Gastrocnemius medialis (tissue), 4 donors: Measurements from ENCODE around the gene HACL1.
"Not testable (repeated sequence)": the region's sequence is repeated elsewhere in the genome, so short reads cannot be mapped to it uniquely, and the experiment has no call there.

Experiments used
- CTCF ChIP-seq, 5 experiments: fragments of 450-650 bp in 3 of 5; fragments of 200-600 bp in 2 of 5; sonication (generic) in 2 of 5; IDR thresholded peaks in 4 of 5; conservative IDR thresholded peaks in 1 of 5; 1 replicate in 4 of 5; 2 replicates in 1 of 5; pipeline ENCODE4 v1.5.1; 2016 to 2019; ENCODE audit warnings: antibody characterized with exemption in 5 of 5, mild to moderate bottlenecking in 3 of 5, moderate library complexity in 3 of 5
- POLR2A ChIP-seq, 2 donors: fragments of 450-650 bp; IDR thresholded peaks; one replicate each; pipeline ENCODE4 v1.6.1; 2017; ENCODE audit warnings: antibody characterized with exemption in 2 of 2, mild to moderate bottlenecking in 2 of 2, moderate library complexity in 2 of 2

- TF ChIP-seq CTCF (IDR thresholded peaks at IDR 0.05 in 4 of 5, conservative IDR thresholded peaks at IDR 0.05 in 1 of 5); POLR2A (IDR thresholded peaks at IDR 0.05): not testable (repeated sequence)
Measured at GRCh38 chr3:15532614-15533013, 68.8 kb downstream of the HACL1 start.
